Tibial artery (tissue), 4 donors: Measurements from ENCODE around the gene DSCAM.
"Not testable (repeated sequence)": the region's sequence is repeated elsewhere in the genome, so short reads cannot be mapped to it uniquely, and the experiment has no call there.

ENCODE experiments used
- DNase-seq, 2 donors: peaks; one replicate each; pipeline ENCODE4 v3.0.0-alpha.2; 2019
- H3K27ac ChIP-seq, 2 donors: fragments of 200-600 bp; sonication (generic) in 1 of 2; 1 replicate in 1 of 2; 2 replicates in 1 of 2; pipeline ENCODE4 v1.5.1; 2018 to 2019; ENCODE audit warnings: mild to moderate bottlenecking in 1 of 2
- H3K27me3 ChIP-seq, 2 donors: fragments of 200-600 bp; sonication (generic) in 1 of 2; one replicate each; pipeline versions ENCODE4 v1.5.1 to v1.6.0; 2016 to 2019
- H3K36me3 ChIP-seq, 3 donors: fragments of 200-600 bp; sonication (generic) in 2 of 3; one replicate each; pipeline ENCODE4 v1.5.1; 2016 to 2019; ENCODE audit warnings: mild to moderate bottlenecking in 2 of 3
- H3K4me1 ChIP-seq, 4 donors: fragments of 200-600 bp; sonication (generic) in 2 of 4; 1 replicate in 3 of 4; 2 replicates in 1 of 4; pipeline ENCODE4 v1.5.1; 2016 to 2019
- H3K4me3 ChIP-seq, 2 donors: fragments of 200-600 bp; sonication (generic) in 1 of 2; 1 replicate in 1 of 2; 2 replicates in 1 of 2; pipeline ENCODE4 v1.5.1; 2018 to 2019; ENCODE audit warnings: mild to moderate bottlenecking in 2 of 2
- H3K9me3 ChIP-seq, 3 donors: fragments of 200-600 bp; sonication (generic) in 1 of 3; one replicate each; pipeline ENCODE4 v1.5.1; 2016 to 2019
- intact Hi-C: fragments of 100-400 bp; cut with DNase I; formaldehyde crosslinking; loops from one replicate; pipeline ENCODE4 v1.15.0; 2023; ENCODE audit warnings: low total_unique reads
- TF ChIP-seq, protein P1 (sequence below), 2 experiments: fragments of 200-600 bp in 1 of 2; fragments of 450-650 bp in 1 of 2; IDR thresholded peaks; one replicate each; pipeline ENCODE4 v1.5.1; 2017 to 2019; ENCODE audit warnings: antibody characterized with exemption in 2 of 2, mild to moderate bottlenecking in 1 of 2, moderate library complexity in 1 of 2

Gene DSCAM

DNA sequence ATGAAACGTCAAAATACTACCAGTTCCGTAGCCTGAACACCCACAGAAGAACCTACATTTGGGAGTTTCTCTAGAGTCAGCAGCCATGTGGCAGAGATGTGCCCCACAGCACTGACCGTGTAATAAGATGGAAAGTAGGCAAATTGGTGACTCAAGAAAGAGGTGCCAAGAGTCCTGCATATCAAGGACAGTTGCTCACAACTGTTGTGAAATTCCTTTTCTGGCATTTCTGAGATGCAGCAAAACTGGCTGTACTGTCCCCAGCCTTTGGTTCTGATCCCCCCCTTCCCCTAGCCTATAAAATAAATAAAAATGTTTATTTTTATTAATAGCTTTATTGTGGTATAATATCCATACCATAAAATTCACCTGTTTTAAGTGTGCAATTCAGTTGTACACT, 655.8 kb downstream of the DSCAM start:
- Histone ChIP-seq H3K36me3 (no peaks in the 10 kb centered on the region), H3K9me3 (no peaks in the 10 kb centered on the region), H3K27me3 (peaks cover 0 to 4% of the 10 kb centered on the region in 2 donors), H3K27ac (no peak overlapping the region), H3K4me3 (no peak overlapping the region), H3K4me1 (no peaks in the 10 kb centered on the region)
- DNase-seq: no peak
- TF ChIP-seq, protein P1, sequence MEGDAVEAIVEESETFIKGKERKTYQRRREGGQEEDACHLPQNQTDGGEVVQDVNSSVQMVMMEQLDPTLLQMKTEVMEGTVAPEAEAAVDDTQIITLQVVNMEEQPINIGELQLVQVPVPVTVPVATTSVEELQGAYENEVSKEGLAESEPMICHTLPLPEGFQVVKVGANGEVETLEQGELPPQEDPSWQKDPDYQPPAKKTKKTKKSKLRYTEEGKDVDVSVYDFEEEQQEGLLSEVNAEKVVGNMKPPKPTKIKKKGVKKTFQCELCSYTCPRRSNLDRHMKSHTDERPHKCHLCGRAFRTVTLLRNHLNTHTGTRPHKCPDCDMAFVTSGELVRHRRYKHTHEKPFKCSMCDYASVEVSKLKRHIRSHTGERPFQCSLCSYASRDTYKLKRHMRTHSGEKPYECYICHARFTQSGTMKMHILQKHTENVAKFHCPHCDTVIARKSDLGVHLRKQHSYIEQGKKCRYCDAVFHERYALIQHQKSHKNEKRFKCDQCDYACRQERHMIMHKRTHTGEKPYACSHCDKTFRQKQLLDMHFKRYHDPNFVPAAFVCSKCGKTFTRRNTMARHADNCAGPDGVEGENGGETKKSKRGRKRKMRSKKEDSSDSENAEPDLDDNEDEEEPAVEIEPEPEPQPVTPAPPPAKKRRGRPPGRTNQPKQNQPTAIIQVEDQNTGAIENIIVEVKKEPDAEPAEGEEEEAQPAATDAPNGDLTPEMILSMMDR (IDR thresholded peaks at IDR 0.05): no peak
- intact Hi-C loops: no loop called here

DNA sequence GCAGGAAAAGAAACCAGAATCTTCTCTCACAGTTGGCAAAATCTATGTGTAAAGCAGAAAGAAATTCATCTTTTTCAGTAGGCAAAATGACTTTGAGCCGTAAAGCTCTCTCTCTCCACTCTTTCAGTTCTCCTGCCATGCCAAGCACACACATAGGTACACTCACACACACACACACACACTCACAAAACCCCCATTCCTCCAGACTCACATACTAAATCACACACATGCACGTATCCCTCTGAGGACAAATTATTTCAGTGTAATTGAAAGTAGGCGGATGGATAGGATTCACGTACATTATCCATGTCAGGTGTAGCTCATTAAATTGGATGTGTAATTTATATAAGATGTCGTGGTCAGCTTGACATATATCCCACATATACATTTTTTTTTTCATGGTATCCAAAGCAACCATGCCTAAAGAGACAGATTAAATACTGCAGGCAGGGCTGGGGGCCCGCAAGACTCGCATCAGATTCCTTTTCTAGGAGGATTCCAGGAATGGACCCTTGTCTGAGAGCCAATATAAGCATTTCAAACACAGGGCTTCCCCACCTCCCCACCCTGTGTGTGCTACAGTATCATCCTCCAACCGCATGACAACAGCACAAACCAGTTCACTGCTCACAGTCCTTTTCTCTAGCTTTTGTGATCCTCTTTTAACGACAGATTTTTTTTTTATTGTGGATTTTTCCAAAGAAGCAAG, 658.9 kb downstream of the DSCAM start:
- Histone ChIP-seq H3K4me1 (no peaks in the 10 kb centered on the region), H3K27ac (no peak overlapping the region), H3K4me3 (no peak overlapping the region), H3K36me3 (no peaks in the 10 kb centered on the region), H3K9me3 (no peaks in the 10 kb centered on the region), H3K27me3 (peaks cover 0 to 8% of the 10 kb centered on the region in 2 donors)
- intact Hi-C loops: loop anchor here (10.0 kb wide), 2 partner anchors 57 to 87 kb away; no protein-coding TSS in a partner anchor
- DNase-seq: no peak
- TF ChIP-seq, protein P1 (IDR thresholded peaks at IDR 0.05): no peak

DNA sequence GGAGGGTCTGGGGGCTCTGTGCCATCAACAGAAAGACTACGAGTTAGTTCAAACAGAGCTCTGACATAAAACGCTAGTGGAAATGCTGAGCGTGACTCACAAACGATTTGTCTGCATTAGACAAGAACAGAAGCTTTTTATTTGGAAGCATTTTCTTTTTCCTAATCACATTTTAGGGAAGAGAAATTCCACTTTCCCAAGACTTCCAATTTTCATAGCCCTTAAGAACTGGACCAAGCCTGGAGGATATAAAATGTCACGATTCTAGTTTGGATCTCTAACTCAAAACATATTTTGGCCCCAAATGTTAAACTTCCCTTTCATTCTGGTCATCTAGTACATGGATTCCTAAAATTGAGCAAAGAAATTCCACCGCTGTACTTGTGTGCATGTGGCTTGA, 659.7 kb downstream of the DSCAM start:
- no peaks in the 10 kb centered on the region for H3K9me3 ChIP-seq
- no peaks in the 10 kb centered on the region for H3K36me3 ChIP-seq
- H3K4me1 ChIP-seq: no peaks in the 10 kb centered on the region
- H3K4me3 ChIP-seq: no peak overlapping the region
- TF ChIP-seq, protein P1 (IDR thresholded peaks at IDR 0.05): no peak
- DNase-seq: no peak
- H3K27me3 ChIP-seq: peaks cover 0 to 8% of the 10 kb centered on the region in 2 donors
- intact Hi-C loops: loop anchor here (10.0 kb wide), 2 partner anchors 58 to 88 kb away; no protein-coding TSS in a partner anchor
- H3K27ac ChIP-seq: no peak overlapping the region

DNA sequence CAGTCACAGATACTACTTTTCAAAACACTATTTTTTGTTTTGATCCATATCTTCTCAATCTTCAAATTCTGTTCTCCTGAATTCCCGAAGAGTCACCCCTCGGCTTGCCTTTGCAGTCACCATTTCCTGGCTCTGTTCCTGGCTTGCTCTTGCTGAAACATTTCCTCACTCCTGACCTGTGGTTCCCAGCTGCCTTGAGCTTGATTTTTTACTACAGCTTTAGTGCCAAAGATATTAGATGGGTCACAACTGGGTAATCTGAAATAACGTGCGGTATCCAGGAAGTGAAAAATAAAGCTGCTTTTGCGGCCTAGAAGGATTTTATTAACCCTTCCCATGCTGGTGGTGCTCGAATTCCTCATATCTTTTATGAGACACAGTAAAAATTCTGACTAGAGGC, 660.9 kb downstream of the DSCAM start:
- H3K4me1 ChIP-seq: no peaks in the 10 kb centered on the region
- intact Hi-C loops: loop anchor here (10.0 kb wide), 2 partner anchors 59 to 89 kb away; no protein-coding TSS in a partner anchor
- H3K27me3 ChIP-seq: peaks cover 0 to 8% of the 10 kb centered on the region in 2 donors
- no peaks in the 10 kb centered on the region for H3K36me3 ChIP-seq
- H3K4me3 ChIP-seq: no peak overlapping the region
- no peak for DNase-seq
- H3K27ac ChIP-seq: no peak overlapping the region
- H3K9me3 ChIP-seq: no peaks in the 10 kb centered on the region
- TF ChIP-seq, protein P1 (IDR thresholded peaks at IDR 0.05): no peak

DNA sequence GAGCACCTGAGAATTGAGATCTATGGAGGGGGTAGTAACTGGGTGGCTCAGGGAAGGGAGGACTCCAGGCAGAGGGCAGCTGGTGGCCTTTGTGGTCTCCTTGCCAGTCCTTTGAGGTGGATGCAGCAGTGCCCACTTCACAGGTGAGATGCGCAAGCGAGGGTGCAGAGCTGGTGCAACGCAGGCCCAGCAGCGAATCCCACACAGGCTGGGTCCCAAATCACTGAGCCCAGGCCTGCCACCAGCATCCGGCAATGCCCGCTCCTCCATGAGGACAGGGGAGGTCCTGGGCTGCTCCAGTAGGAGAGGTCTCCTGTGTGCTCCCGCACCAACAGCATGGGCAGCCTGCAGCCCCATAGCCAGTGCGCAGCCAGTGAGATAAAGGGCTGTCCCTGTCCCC, 661.8 kb downstream of the DSCAM start:
- Histone ChIP-seq H3K4me1 (no peaks in the 10 kb centered on the region), H3K27ac (no peak overlapping the region), H3K4me3 (no peak overlapping the region), H3K36me3 (no peaks in the 10 kb centered on the region), H3K9me3 (no peaks in the 10 kb centered on the region), H3K27me3 (peaks cover 0 to 8% of the 10 kb centered on the region in 2 donors)
- no peak for DNase-seq
- intact Hi-C loops: loop anchor here (10.0 kb wide), 2 partner anchors 60 to 90 kb away; no protein-coding TSS in a partner anchor
- TF ChIP-seq, protein P1 (IDR thresholded peaks at IDR 0.05): no peak

DNA sequence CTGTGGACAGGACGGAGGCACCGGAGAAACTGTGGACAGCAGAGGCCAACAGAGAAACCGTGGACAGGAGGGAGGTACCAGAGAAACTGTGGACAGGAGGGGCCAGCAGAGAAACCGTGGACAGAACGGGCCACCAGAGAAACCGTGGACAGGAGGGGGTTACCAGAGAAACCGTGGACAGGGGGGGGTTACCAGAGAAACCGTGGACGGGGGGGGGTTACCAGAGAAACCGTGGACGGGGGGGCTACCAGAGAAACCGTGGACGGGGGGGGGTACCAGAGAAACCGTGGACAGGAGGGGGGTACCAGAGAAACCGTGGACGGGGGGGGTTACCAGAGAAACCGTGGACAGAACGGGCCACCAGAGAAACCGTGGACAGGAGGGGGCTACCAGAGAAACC, 664.5 kb downstream of the DSCAM start:
- intact Hi-C loops: loop anchor here (10.0 kb wide), 2 partner anchors 62 to 92 kb away; no protein-coding TSS in a partner anchor
- H3K9me3 ChIP-seq, H3K27me3 ChIP-seq, H3K27ac ChIP-seq, H3K4me1 ChIP-seq, DNase-seq, H3K4me3 ChIP-seq, H3K36me3 ChIP-seq: not testable (repeated sequence)
